GM23338 (cell line): ENCODE data around the gene NF1. TPM values are rescaled to one million over a fixed set of nuclear protein-coding genes. Genes with fewer than 3 reads are reported as not detected.

Experiments used
- ATAC-seq: fragments of 200-7000 bp; cut with Tn5 transposase; 3 replicates; pipeline ENCODE4 v1.9.1; 2020
- DNase-seq: peaks from one replicate; pipeline ENCODE4 v3.0.0-alpha.2; 2015; ENCODE audit warnings: low spot score
- H2AFZ ChIP-seq: fragments of 200-600 bp; sonication (generic); 2 replicates; pipeline ENCODE4 v1.8.0; 2016; ENCODE audit warnings: antibody characterized with exemption, mild to moderate bottlenecking, moderate library complexity
- H3F3A ChIP-seq: fragments of 200-600 bp; sonication (generic); replicated peaks from 2 replicates; pipeline ENCODE4 v1.8.0; 2017; ENCODE audit warnings: antibody characterized with exemption, mixed run types, low read depth
- H3K27ac ChIP-seq: fragments of 200-600 bp; sonication (generic); 2 replicates; pipeline ENCODE4 v1.6.1; 2016; ENCODE audit warnings: low read depth
- H3K27me3 ChIP-seq: fragments of 200-600 bp; sonication (generic); 2 replicates; pipeline ENCODE4 v1.8.0; 2016; ENCODE audit warnings: mild to moderate bottlenecking, mixed run types, moderate library complexity; ENCODE audit not compliant: insufficient read depth
- H3K36me3 ChIP-seq: fragments of 200-600 bp; sonication (generic); 2 replicates; pipeline ENCODE4 v1.8.0; 2016; ENCODE audit warnings: mild to moderate bottlenecking; ENCODE audit not compliant: insufficient read depth
- H3K4me1 ChIP-seq: fragments of 200-600 bp; sonication (generic); 2 replicates; pipeline ENCODE4 v1.8.0; 2016; ENCODE audit warnings: mild to moderate bottlenecking, moderate library complexity; ENCODE audit not compliant: insufficient read depth
- H3K4me2 ChIP-seq: fragments of 200-600 bp; sonication (generic); 2 replicates; pipeline ENCODE4 v1.7.1; 2017; ENCODE audit warnings: mixed run types
- H3K4me3 ChIP-seq: fragments of 200-600 bp; sonication (generic); 2 replicates; pipeline ENCODE4 v1.6.1; 2016; ENCODE audit warnings: mixed run types
- H3K79me2 ChIP-seq: fragments of 200-600 bp; sonication (generic); replicated peaks from 2 replicates; pipeline ENCODE4 v1.8.0; 2017; ENCODE audit warnings: mild to moderate bottlenecking; ENCODE audit not compliant: insufficient read depth
- H3K9me2 ChIP-seq: fragments of 200-600 bp; sonication (generic); 2 replicates; pipeline ENCODE4 v1.8.0; 2017; ENCODE audit not compliant: insufficient read depth
- H4K20me1 ChIP-seq: fragments of 200-600 bp; sonication (generic); replicated peaks from 2 replicates; pipeline ENCODE4 v1.8.0; 2017; ENCODE audit warnings: mild to moderate bottlenecking; ENCODE audit not compliant: insufficient read depth
- H3K27ac Mint-ChIP-seq: 2 replicates; pipeline ENCODE4 v1.8.0; 2020; ENCODE audit warnings: inconsistent platforms, mild to moderate bottlenecking, moderate library complexity, mixed read lengths
- H3K27me3 Mint-ChIP-seq: 3 replicates; pipeline ENCODE4 v1.8.0; 2022; ENCODE audit warnings: low read depth, mild to moderate bottlenecking, moderate library complexity, mixed read lengths, inconsistent platforms; ENCODE audit not compliant: insufficient read depth, poor library complexity
- H3K36me3 Mint-ChIP-seq: 3 replicates; pipeline ENCODE4 v1.8.0; 2021; ENCODE audit warnings: low read depth, mild to moderate bottlenecking, inconsistent platforms, moderate library complexity, mixed read lengths
- H3K4me1 Mint-ChIP-seq: 3 replicates; pipeline ENCODE4 v1.8.0; 2020; ENCODE audit warnings: mild to moderate bottlenecking, inconsistent platforms, mixed read lengths
- H3K4me3 Mint-ChIP-seq: 3 replicates; pipeline ENCODE4 v1.8.0; 2021; ENCODE audit warnings: moderate library complexity, mild to moderate bottlenecking, inconsistent platforms, mixed read lengths
- H3K9me3 Mint-ChIP-seq: 3 replicates; pipeline ENCODE4 v1.8.0; 2020; ENCODE audit warnings: moderate library complexity, mild to moderate bottlenecking, inconsistent platforms, mixed read lengths
- CREB1 ChIP-seq: fragments of 250-450 bp; sonication (Bioruptor Pico); IDR thresholded peaks from 2 replicates; pipeline ENCODE4 v1.5.0; 2020; ENCODE audit warnings: low read depth, mild to moderate bottlenecking, moderate library complexity
- ETS1 ChIP-seq: IDR thresholded peaks from 2 replicates; pipeline ENCODE4 v1.6.1; 2016; ENCODE audit warnings: antibody characterized with exemption
- EZH2 ChIP-seq: fragments of 200-600 bp; sonication (generic); IDR thresholded peaks from one replicate; pipeline ENCODE4 v1.8.0; 2017; ENCODE audit warnings: antibody characterized with exemption, mild to moderate bottlenecking, low read depth; ENCODE audit not compliant: unreplicated experiment
- EZH2phosphoT487 ChIP-seq: fragments of 200-600 bp; sonication (generic); IDR thresholded peaks from one replicate; pipeline ENCODE4 v1.8.1; 2018; ENCODE audit warnings: antibody characterized with exemption; ENCODE audit not compliant: unreplicated experiment
- JUNB ChIP-seq: IDR thresholded peaks from one replicate; pipeline ENCODE4 v1.6.1; 2016; ENCODE audit warnings: antibody characterized with exemption; ENCODE audit not compliant: unreplicated experiment
- NANOG ChIP-seq: IDR thresholded peaks from 2 replicates; pipeline ENCODE4 v1.6.1; 2016; ENCODE audit warnings: antibody characterized with exemption, borderline replicate concordance
- POLR2AphosphoS5 ChIP-seq: IDR thresholded peaks from 2 replicates; pipeline ENCODE4 v1.6.1; 2016; ENCODE audit warnings: antibody characterized with exemption, low read depth
- REST ChIP-seq: IDR thresholded peaks from one replicate; pipeline ENCODE4 v1.6.1; 2018; ENCODE audit warnings: antibody characterized with exemption; ENCODE audit not compliant: unreplicated experiment
- STAT1 ChIP-seq: IDR thresholded peaks from one replicate; pipeline ENCODE4 v1.6.1; 2016; ENCODE audit warnings: antibody characterized with exemption; ENCODE audit not compliant: unreplicated experiment
- ZNF114 ChIP-seq: fragments of 250-450 bp; sonication (Bioruptor Pico); IDR thresholded peaks from 2 replicates; pipeline ENCODE4 v1.5.0; 2020; ENCODE audit warnings: mild to moderate bottlenecking, moderate library complexity
- ZNF331 ChIP-seq: fragments of 250-450 bp; sonication (Bioruptor Pico); IDR thresholded peaks from 2 replicates; pipeline ENCODE4 v1.5.0; 2020; ENCODE audit warnings: low read depth, mild to moderate bottlenecking, moderate library complexity
- ZNF462 ChIP-seq: fragments of 250-450 bp; sonication (Bioruptor Pico); IDR thresholded peaks from 2 replicates; pipeline ENCODE4 v1.5.0; 2020; ENCODE audit warnings: mild to moderate bottlenecking, moderate library complexity
- polyA plus RNA-seq: library from polyadenylated mRNA; unstranded; fragments of >200 nt; fragmentation: Nextera tagmentation; extraction: Ambion mirVana; gene quantifications from 2 replicates; pipeline ENCODE4 v1.2.1, GENCODE V29; 2016
- total RNA-seq: library from RNA; depleted of rRNA; stranded (reverse); fragments of >200 nt; shearing (Covaris generic); gene quantifications from 2 replicates; pipeline ENCODE4 v1.2.3, GENCODE V29; 2014

NF1 gene
- total and polyA plus RNA-seq, 2 experiments from 2014 or later: 16.3 to 49.7 TPM

- TF ChIP-seq EZH2: no peak
- Mint-ChIP-seq H3K36me3 (peaks cover 9% of the 10 kb centered on the region; the same call in 2 of the 3 replicates), H3K4me1 (peaks cover 9% of the 10 kb centered on the region; the same call in 2 of the 3 replicates), H3K27me3 (peaks cover 2% of the 10 kb centered on the region), H3K27ac (no peak overlapping the region), H3K9me3 (no peaks in the 10 kb centered on the region), H3K4me3 (no peak overlapping the region)
- H3K27ac ChIP-seq: no peak overlapping the region
- no peak overlapping the region for H3K4me3 ChIP-seq
- 0 out of 2 replicates have a peak, but pooled peaks cover 4% of the 10 kb centered on the region for H3K4me1 ChIP-seq
- DNase-seq: no peak
- H3K4me2 ChIP-seq: no peak overlapping the region
- H3K27me3 ChIP-seq: no peaks in the 10 kb centered on the region
- H3K9me2 ChIP-seq: no peaks in the 10 kb centered on the region
- no peaks in the 10 kb centered on the region for H3K36me3 ChIP-seq
- ATAC-seq: no peak
- H3K79me2 ChIP-seq: no peaks in the 10 kb centered on the region
- H2AFZ ChIP-seq: no peak overlapping the region
- no peaks in the 10 kb centered on the region for H4K20me1 ChIP-seq
- no peaks in the 10 kb centered on the region for H3F3A ChIP-seq
Measured at GRCh38 chr17:31272803-31273202, 178.0 kb downstream of the NF1 start.

GRCh38 chr17:31273516-31273915, 178.7 kb downstream of the NF1 start:
- H3K79me2 ChIP-seq: no peaks in the 10 kb centered on the region
- Mint-ChIP-seq H3K27ac (no peak overlapping the region), H3K4me3 (no peak overlapping the region), H3K27me3 (peaks cover 2% of the 10 kb centered on the region), H3K36me3 (peaks cover 8% of the 10 kb centered on the region; the same call in 2 of the 3 replicates), H3K4me1 (peaks cover 9% of the 10 kb centered on the region; the same call in 2 of the 3 replicates), H3K9me3 (no peaks in the 10 kb centered on the region)
- no peaks in the 10 kb centered on the region for H3K27me3 ChIP-seq
- H3K9me2 ChIP-seq: no peaks in the 10 kb centered on the region
- H3K27ac ChIP-seq: no peak overlapping the region
- H3F3A ChIP-seq: no peaks in the 10 kb centered on the region
- no peak overlapping the region for H3K4me3 ChIP-seq
- H2AFZ ChIP-seq: no peak overlapping the region
- H4K20me1 ChIP-seq: no peaks in the 10 kb centered on the region
- no peak overlapping the region for H3K4me2 ChIP-seq
- no peak for DNase-seq
- 0 out of 2 replicates have a peak, but pooled peaks cover 4% of the 10 kb centered on the region for H3K4me1 ChIP-seq
- ATAC-seq: no peak
- no peaks in the 10 kb centered on the region for H3K36me3 ChIP-seq
- TF ChIP-seq REST (no peak), NANOG (no peak), ZNF114 (CRISPR knock-in tag) (no peak), ZNF331 (CRISPR knock-in tag) (no peak), EZH2 (no peak), JUNB (no peak), ZNF462 (CRISPR knock-in tag) (no peak), CREB1 (CRISPR knock-in tag) (no peak), STAT1 (no peak), EZH2phosphoT487 (no peak), POLR2AphosphoS5 (no peak), ETS1 (no peak)
